Inflammatory macrophage treated with lipopolysaccharide for 4 hours (primary cell): ENCODE measurements around the gene ATAD3C.
"Not testable (repeated sequence)": the region's sequence is repeated elsewhere in the genome, so short reads cannot be mapped to it uniquely, and the experiment has no call there.

Source experiments
- DNase-seq: peaks from one replicate; pipeline ENCODE4 v3.0.0-alpha.2; 2020

ATAD3C gene

DNA sequence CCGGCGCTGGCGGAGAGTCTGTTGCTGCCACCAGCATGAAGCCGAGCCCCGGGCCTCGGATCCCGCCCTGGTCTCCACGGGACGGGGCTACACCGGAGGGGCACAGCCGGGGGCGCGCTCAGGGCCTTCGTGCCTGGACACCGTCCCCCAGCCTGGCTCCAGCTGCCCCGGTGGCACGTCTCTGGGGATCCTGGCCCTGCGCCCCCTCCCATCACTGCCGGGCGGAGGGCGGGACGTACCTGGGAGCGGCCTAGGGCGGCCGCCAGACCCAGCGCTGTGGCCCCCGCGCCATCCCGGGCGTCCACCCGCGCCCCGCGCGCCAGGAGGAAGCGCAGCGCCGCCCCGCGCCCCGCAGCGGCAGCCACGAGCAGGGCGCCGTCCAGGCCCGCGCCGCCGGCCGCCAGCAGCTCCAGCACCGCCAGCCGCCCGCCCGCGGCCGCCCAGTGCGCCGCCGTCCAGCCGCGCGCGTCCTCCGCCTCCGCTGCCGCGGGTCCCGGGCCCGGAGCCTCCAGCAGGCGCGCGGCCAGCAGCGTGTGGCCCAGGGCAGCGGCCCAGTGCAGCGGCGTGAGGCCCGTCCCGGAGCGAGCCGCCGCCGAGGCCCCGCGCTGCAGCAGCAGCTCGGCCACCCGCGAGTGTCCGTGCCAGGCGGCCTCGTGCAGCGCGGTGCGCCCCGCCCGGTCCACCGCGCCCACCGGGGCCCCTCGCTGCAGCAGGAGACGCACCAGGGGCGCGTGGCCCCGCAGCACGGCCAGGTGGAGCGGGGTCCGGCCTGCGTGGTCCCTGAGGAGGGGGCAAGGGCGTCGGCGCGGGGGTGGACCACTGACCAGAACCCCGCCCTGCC lies 29.5 kb upstream of the ATAD3C start:
- DNase-seq = no peak

GRCh38 chr1:1420654-1421141 lies 28.8 kb upstream of the ATAD3C start:
- DNase-seq = no peak

DNA sequence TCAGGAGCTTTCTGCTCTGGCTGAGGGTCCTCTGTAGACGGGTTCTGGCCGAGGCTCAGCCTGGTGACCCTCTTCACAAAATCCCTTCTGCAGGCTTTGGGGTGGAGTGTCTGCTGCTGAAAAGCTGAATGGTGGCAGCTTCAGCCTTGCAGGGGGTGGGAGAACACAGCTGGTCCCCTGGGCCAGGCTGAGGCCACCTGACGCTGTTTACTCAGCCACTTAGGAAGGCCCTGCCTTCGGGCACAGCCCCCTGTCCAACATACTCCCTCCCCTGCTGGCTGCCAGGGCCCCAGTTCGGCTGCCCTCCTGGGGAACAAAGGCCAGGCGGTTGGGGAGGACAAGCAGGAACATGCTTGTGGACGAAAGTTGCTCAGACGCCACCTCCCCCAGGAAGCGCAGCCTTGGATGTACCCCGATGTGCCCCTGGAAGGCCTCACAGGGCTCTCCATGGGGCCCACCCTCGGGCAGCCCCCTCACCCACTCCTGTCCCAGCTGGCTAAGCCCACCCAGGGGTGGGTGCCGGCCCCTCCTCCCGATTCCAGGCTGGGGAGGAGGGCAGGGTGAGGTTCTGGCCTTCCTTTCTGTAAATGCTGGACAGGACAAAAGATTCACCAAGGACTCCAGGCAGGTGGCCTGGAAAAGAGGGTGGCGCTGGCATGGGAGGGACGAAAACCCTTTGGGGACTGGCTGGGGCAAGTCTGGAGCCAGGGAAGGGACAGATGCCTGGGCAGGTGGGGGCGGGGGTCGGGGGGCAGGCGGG lies 28.2 kb upstream of the ATAD3C start, which contains the start of gene ANKRD65:
TSS of gene ANKRD65 (minus strand) at position 130 of the 760 bp plus-strand sequence. CDS start 271 bp downstream, outside the sequence.
- no peak for DNase-seq

GRCh38 chr1:1421907-1422464 lies 27.5 kb upstream of the ATAD3C start:
- no peak for DNase-seq

DNA sequence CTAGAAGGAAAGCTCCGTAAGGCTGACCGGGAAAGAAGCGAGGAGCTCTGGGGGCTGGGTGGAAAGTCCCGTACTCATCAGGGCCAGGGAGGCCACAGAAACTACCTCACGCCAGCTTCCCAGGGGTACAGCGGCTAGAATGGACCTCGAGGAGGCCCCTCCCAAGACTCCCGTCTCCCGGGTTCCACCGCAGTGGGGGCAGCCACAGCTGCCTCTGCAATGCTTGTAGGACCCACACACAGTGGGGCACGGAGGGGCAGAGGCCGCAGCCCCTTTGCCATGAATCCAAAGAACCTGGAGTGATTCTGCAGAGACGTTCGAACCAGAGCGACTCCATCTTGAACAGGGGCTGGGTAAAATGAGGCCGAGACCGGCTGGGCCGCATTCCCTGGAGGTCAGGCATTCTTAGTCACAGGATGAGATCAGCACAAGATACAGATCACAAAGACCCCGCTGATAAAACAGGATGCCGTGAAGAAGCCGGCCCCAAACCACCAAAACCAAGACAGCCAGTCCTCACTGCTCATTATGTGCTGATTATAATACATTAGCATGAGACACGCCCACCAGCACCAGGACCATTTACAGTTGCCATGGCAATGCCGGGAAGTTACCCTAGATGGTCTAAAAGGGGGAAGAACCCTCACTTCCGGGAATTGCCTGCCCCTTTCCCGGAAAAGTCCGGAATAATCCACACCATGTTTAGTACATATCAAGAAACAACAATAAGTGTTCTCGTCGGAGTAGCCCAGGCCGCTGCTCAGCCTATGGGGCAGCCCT lies 26.8 kb upstream of the ATAD3C start:
- DNase-seq = no peak

DNA sequence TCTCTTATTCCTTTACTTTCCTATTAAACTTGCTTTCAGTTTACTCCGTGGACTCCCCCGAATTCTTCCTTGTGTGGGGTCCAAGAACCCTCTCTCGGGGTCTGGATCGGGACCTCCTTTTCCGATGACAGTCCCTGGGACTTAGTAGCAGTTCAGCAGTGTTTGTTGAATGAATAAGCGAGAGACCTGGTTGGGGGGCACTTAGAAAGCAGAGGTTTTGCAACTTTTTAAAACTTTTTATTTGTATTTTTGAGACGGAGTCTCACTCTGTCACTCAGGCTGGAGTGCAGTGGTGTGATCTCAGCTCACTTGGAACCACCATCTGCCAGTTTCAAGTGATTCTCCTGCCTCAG lies 26.3 kb upstream of the ATAD3C start:
- no peak for DNase-seq

DNA sequence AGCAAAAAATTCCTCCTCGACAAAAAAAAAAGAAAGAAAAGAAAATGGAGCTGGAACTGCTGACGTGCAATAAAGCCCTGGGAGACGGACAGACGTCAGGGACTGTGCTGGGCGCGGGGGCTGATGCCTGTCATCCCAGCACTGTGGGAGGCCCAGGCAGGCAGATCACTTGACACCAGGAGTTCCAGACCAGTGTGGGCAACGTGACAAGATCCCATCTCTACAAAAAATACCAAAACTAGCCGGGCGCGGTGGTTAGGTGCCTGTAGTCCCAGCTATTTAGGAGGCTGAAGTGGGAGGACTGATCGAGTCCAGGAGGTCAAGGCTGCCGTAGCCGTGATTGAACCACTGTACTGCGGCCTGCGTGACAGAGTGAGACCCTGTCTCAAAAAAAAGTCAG lies 24.8 kb upstream of the ATAD3C start:
- DNase-seq = no peak

DNA sequence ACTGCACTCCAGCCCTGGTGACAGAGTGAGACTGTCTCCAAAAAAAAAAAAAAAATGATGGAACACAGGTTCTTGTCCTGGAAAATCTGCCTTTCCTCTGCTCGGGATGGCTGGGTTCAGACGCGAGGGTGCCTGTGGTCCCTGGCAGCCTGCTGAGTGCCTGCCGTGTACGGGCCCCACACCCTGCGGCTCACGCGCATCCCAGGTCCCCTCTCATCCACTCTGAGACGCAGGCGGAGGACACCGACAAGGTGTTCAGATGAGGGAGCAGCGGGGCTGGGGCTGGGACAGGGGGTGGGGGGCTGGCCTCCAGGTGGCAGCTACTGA lies 24.1 kb upstream of the ATAD3C start:
- DNase-seq = no peak

DNA sequence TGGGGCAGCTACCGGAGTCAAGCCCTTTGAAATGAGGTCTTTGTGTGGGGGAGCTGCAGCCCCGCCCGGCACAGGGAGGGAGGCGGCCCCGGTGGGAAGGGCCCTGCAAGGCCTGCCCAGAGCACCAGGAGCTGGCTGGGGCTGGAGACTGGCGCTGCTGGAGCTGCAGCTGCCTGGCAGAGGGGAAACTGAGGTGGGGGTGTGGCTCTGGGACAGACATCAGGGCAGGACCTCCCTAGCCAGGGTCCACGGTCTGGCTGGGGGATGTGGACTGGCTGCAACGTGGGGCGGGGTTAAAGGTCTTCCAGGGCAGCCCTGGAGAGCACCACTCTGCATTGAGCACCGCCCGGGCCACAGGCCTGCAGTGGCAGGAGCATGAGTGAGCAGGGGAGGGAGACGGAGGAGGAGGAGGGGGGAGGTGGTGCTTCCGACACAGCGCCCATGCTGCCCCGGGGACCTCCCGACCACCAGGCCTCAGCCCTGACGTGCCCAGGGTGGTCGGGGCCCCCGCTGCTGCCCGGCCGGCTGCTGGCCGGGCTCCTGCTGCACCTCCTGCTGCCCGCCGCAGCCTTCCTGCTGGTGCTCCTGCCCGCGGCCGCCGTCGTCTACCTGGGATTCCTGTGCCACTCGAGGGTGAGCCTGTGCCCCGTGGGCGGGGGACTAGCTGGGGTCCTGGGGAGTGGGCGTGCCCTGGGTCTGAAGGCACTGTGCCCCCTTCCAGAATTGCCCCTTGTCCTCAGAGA lies 23.6 kb upstream of the ATAD3C start:
- DNase-seq = no peak

DNA sequence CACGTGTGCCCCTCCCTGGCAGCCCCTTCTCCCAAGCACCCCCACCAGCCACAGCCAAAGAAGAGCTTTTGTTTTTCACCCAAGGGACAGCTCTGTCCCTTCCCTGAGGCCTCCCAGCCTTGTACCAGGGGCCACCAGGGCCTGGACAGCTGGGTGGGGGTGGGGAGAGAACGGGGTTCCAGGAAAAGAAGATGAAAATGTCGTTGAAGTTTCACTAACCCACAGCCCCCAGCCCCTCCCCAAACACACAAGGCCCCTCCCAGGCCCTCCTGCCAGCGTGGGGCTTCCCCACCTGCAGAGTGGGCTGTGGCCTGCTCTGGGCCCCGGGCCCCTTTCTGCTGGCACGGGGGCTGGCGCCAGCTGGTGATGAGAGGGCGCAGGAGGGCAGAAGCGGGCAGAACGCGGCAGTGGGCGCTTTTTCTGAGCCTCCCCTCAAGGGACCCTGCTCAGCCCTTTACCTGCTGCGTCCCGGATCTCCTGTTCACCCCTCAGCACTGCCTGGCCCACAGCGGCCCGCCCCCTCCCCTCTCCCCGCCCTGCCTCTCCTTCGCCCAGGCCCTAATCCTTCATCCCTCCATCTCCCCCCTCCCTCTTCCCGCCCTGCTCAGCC lies 22.9 kb upstream of the ATAD3C start:
- DNase-seq = no peak

DNA sequence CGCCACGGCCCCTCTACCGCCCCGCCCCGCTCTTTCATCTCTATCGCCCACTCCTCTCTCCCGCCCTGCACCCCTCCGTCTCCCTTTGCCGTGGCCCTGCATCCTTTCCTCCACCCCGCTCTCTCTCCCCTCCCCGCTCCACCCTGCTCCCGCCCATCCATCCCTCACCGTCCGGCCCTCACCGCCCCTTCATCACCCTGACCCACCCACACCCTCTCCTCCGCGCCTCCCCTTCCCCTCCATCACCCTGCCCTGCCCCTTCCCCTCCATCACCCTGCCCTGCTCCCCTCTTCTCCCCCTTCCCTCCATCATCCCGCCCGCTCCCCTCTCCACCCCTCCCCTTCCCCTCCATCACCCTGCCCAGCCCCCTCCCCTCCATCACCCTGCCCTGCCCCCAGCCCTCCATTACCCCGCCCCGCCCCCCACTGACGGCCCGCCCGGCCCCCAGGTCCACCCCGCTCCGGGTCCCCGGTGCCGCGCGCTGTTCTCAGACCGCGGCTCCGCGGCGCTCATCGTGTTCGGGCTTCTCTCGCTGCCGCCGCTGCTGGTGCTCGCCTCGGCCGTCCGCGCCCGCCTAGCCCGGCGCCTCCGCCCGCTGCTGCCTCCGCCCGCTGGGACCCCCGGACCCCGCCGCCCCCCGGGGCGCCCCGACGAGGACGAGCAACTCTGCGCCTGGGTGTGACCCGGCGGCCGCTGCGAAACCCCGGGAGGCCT lies 22.2 kb upstream of the ATAD3C start:
- DNase-seq = no peak

DNA sequence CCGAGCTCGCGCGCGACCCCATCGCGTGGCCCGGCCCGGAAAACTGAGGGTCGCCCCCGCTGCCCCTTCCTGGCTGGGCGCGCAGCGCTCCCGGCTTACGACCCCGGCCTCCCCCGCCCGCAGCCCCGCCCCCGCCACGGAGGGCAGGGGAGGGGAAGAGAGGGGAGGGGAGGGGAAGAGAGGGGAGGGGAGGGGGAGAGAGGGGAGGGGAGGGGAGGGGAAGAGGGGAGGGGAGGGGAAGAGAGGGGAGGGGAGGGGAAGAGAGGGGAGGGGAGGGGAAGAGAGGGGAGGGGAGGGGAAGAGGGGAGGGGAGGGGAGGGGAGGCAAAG lies 21.7 kb upstream of the ATAD3C start:
- no peak for DNase-seq

- no peak for DNase-seq
Measured at GRCh38 chr1:1428174-1428573, 21.3 kb upstream of the ATAD3C start.

GRCh38 chr1:1428967-1429366 lies 20.5 kb upstream of the ATAD3C start:
- DNase-seq = not testable (repeated sequence)

DNA sequence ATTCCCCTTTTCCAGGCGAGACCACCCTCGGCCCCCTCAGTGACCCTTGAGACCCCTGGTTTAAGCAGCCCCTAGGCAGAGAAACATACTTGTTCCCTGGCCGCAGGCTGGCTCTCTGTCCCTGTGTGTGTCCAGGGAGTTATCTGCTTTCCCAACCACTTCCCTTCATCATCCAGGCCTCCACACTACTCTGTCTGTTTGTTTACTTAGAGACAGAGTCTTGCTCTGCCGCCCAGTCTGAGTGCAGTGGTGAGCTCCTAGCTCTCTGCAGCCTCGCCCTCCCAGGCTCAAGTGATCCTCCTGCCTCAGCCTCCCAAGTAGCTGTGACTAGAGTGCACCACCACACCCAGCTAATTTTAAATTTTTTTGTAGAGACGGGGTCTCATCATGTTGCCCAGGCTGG lies 19.8 kb upstream of the ATAD3C start:
- no peak for DNase-seq

GRCh38 chr1:1430114-1430982 lies 19.1 kb upstream of the ATAD3C start:
- no peak for DNase-seq

GRCh38 chr1:1430992-1431844 lies 18.3 kb upstream of the ATAD3C start:
- DNase-seq = no peak

DNA sequence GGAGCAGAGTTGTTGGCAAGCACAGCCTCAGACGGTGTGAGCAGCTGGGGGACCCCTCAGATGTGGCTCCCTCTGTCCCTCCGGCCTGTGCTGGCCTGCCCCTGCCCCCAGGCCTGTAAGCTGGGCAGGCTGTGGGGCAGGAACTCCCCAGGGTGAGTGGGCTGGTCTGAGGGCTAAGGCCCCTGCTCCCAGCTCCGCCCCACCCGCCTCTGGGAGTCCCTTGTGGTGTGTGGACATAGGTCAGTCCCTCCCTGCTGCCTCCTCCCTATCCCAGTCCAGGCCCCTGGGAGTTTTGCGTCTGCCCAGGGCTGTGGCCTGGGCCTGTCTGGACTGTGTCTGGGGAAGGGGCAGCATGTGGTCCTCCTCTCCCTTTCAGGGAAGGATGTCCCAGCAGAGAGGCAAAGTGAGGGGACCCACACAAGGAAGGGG lies 17.6 kb upstream of the ATAD3C start:
- DNase-seq = no peak

DNA sequence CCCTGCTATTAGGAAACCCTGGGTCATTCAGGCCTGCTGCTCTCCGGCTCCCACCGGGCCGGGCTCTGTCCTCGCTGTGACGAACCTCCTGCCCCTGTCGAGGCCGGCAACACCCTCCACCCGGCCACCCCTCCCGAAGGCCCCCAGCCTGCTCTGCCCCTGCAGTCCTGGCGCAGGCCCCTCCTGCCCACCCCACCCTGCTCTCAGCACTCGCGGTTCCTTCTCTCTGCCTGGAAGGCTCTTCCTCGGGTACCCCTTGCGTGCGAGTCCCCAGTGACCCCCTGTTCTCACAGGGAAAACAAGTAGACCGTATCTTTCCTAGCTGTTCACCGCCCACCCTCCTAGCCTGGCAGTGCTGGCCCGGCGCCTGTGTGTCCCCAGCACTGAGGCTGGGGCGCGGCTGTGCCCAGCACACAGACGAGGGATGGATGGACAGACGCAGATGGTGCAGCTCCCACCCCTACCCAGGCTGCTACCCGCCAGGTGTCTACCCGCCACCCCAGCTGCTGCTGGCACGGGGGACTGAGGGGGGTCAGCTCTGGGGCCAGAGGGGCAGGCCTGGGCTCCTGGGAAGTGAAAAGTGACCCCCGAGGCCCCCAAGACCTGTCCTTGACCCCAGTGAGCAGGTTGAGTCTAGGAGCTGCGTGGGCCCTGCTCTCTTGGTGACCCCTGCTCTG lies 17.1 kb upstream of the ATAD3C start:
- no peak for DNase-seq
